ENCODE data around the gene SLC26A4. TPM values are rescaled to one million over a fixed set of nuclear protein-coding genes. Genes with fewer than 3 reads are reported as not detected.
A peak's percentile ranks its signal among the peaks of the same experiment; 100 is the strongest.

The SLC26A4 gene
- total and polyA plus RNA-seq, 2 donors (not counting 1 experiment from before 2014, with no cell fraction given), result 0.05 to 0.13 TPM

GRCh38 chr7:107743567-107744344 lies 83.1 kb downstream of the SLC26A4 start, which contains the start of gene CBLL1:
Gene CBLL1, plus strand, starts transcription at chr7:107744142. Its CDS starts 22 bp downstream, at chr7:107744164.
- H3K4me3 ChIP-seq (ENCODE audit: control extremely low read depth in 1 of 5, extremely low read depth in 1 of 5, insufficient read depth in 1 of 5, low read depth in 2 of 5, low read length in 4 of 5), result peak within 1 kb of the TSS; percentile 66 to 90 (median 89)
- Mint-ChIP-seq H3K27ac (peak within 1 kb of the TSS; percentile 100), H3K9me3 (ENCODE audit: insufficient read depth) (no peaks in the 10 kb centered on the region), H3K27me3 (no peaks in the 10 kb centered on the region), H3K4me3 (peak within 1 kb of the TSS; percentile 99), H3K4me1 (peaks cover 45% of the 10 kb centered on the region)
- H3K79me2 ChIP-seq (ENCODE audit: control insufficient read depth, insufficient read depth, low read length), result peaks cover 43% of the 10 kb centered on the region
- H3K4me2 ChIP-seq (replicated peaks; ENCODE audit: low read depth, low read length, poor library complexity, severe bottlenecking), result peak within 1 kb of the TSS; percentile 89
- peak within 1 kb of the TSS; percentile 82 for H3K9ac ChIP-seq (ENCODE audit: low read length)
- H3K9me3 ChIP-seq (ENCODE audit: control extremely low read depth in 1 of 3, control insufficient read depth in 2 of 3, insufficient read depth in 1 of 3, low read length in 2 of 3), result no peaks in the 10 kb centered on the region
- POLR2A ChIA-PET, result interaction anchor here (0.7 to 2.1 kb wide), 8 partner anchors 105 to 1459 kb away, joined by 3 to 38 read pairs (median 4); partner anchors contain the start of genes CCDC71L, DLD, HBP1 and NAMPT
- H3K27ac ChIP-seq (ENCODE audit: low read length in 2 of 2), result peak within 1 kb of the TSS; percentile 97
- peak within 1 kb of the TSS; percentile 89 for H2AFZ ChIP-seq (ENCODE audit: insufficient read depth, low read depth, low read length, poor library complexity, severe bottlenecking)
- CTCF ChIA-PET, result interaction anchor here (0.8 to 5.6 kb wide), 14 partner anchors 9 to 575 kb away, joined by 3 to 54 read pairs (median 5); partner anchors contain the start of genes BCAP29, COG5, DUS4L and HBP1
- H3K27me3 ChIP-seq (replicated peaks in 1 of 4; ENCODE audit: control extremely low read depth in 1 of 4, control insufficient read depth in 3 of 4, insufficient read depth in 4 of 4, low read length in 3 of 4), result no peaks in the 10 kb centered on the region
- H4K20me1 ChIP-seq (ENCODE audit: control insufficient read depth, insufficient read depth, low read length, poor library complexity, severe bottlenecking), result peaks cover 35% of the 10 kb centered on the region
- peaks cover 0 to 6% of the 10 kb centered on the region in 2 experiments for H3K36me3 ChIP-seq (replicated peaks in 1 of 2; ENCODE audit: control extremely low read depth in 1 of 2, control insufficient read depth in 1 of 2, extremely low read depth in 1 of 2, insufficient read depth in 2 of 2, low read length in 1 of 2)
- 0% methylated on average over 56 of the region's 56 CpGs for WGBS (ENCODE audit: insufficient coverage)
- H3K4me1 ChIP-seq (ENCODE audit: control insufficient read depth in 2 of 2, insufficient read depth in 2 of 2, low read length in 2 of 2), result peaks cover 26 to 30% of the 10 kb centered on the region in 2 donors
- intact Hi-C loops (cut with micrococcal nuclease), result loop anchor here (1.0 to 10.0 kb wide), 12 partner anchors 81 to 1081 kb away; partner anchors contain the start of genes BCAP29, CCDC71L, COG5 and DLD
- DNase-seq, result peak; percentile 97
- TF ChIP-seq, protein P1, sequence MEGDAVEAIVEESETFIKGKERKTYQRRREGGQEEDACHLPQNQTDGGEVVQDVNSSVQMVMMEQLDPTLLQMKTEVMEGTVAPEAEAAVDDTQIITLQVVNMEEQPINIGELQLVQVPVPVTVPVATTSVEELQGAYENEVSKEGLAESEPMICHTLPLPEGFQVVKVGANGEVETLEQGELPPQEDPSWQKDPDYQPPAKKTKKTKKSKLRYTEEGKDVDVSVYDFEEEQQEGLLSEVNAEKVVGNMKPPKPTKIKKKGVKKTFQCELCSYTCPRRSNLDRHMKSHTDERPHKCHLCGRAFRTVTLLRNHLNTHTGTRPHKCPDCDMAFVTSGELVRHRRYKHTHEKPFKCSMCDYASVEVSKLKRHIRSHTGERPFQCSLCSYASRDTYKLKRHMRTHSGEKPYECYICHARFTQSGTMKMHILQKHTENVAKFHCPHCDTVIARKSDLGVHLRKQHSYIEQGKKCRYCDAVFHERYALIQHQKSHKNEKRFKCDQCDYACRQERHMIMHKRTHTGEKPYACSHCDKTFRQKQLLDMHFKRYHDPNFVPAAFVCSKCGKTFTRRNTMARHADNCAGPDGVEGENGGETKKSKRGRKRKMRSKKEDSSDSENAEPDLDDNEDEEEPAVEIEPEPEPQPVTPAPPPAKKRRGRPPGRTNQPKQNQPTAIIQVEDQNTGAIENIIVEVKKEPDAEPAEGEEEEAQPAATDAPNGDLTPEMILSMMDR (IDR thresholded peaks at IDR 0.05), result peak; percentile 67
- no peak for TF ChIP-seq EZH2 (IDR thresholded peaks at IDR 0.05; ENCODE audit: borderline replicate concordance, insufficient read depth, low read depth, low read length, poor library complexity, severe bottlenecking)
- peak; percentile 89 for ATAC-seq (ENCODE audit: low read depth)
